ENCODE data around the gene HP1BP3. TPM values are rescaled to one million over a fixed set of nuclear protein-coding genes. Genes with fewer than 3 reads are reported as not detected.
"Not testable (repeated sequence)": the region's sequence is repeated elsewhere in the genome, so short reads cannot be mapped to it uniquely, and the experiment has no call there.

HP1BP3 gene
- total RNA-seq, 1 donor from 2014 or later = 102 TPM

- TF ChIP-seq CTCF (IDR thresholded peaks at IDR 0.05; ENCODE audit: insufficient read depth, low read length, severe bottlenecking) = no peak
- H3K27me3 ChIP-seq (ENCODE audit: control insufficient read depth, insufficient read depth, low read length) = no peaks in the 10 kb centered on the region
- H3K4me3 ChIP-seq (ENCODE audit: low read depth, low read length) = no peak overlapping the region
- DNase-seq (ENCODE audit: low read depth) (no peak), FAIRE-seq (no peak)
- H3K36me3 ChIP-seq (ENCODE audit: control insufficient read depth, insufficient read depth, low read length) = peaks cover 8% of the 10 kb centered on the region
Observed at GRCh38 chr1:20721117-20722061, 65.7 kb downstream of the HP1BP3 start.

GRCh38 chr1:20720631-20721091 lies 66.4 kb downstream of the HP1BP3 start:
- DNase-seq (ENCODE audit: low read depth) = no peak
- Histone ChIP-seq H3K27me3 (ENCODE audit: control insufficient read depth, insufficient read depth, low read length) (no peaks in the 10 kb centered on the region), H3K4me3 (ENCODE audit: low read depth, low read length) (no peak overlapping the region), H3K36me3 (ENCODE audit: control insufficient read depth, insufficient read depth, low read length) (peaks cover 8% of the 10 kb centered on the region)
- no peak for FAIRE-seq
- TF ChIP-seq CTCF (IDR thresholded peaks at IDR 0.05; ENCODE audit: insufficient read depth, low read length, severe bottlenecking) = no peak

GRCh38 chr1:20719871-20720620 lies 67.1 kb downstream of the HP1BP3 start:
- no peak for TF ChIP-seq CTCF (IDR thresholded peaks at IDR 0.05; ENCODE audit: insufficient read depth, low read length, severe bottlenecking)
- no peak for FAIRE-seq

GRCh38 chr1:20719261-20719660 lies 67.8 kb downstream of the HP1BP3 start:
- DNase-seq (ENCODE audit: low read depth) (no peak), FAIRE-seq (no peak)
- Histone ChIP-seq H3K36me3 (ENCODE audit: control insufficient read depth, insufficient read depth, low read length) (peaks cover 8% of the 10 kb centered on the region), H3K27me3 (ENCODE audit: control insufficient read depth, insufficient read depth, low read length) (no peaks in the 10 kb centered on the region), H3K4me3 (ENCODE audit: low read depth, low read length) (no peak overlapping the region)
- TF ChIP-seq CTCF (IDR thresholded peaks at IDR 0.05; ENCODE audit: insufficient read depth, low read length, severe bottlenecking) = no peak

More at GRCh38 chr1:20719871-20720620, 67.1 kb downstream of the HP1BP3 start:
- H3K4me3 ChIP-seq (ENCODE audit: low read depth, low read length) = no peak overlapping the region
- H3K27me3 ChIP-seq (ENCODE audit: control insufficient read depth, insufficient read depth, low read length) = no peaks in the 10 kb centered on the region
- H3K36me3 ChIP-seq (ENCODE audit: control insufficient read depth, insufficient read depth, low read length) = peaks cover 8% of the 10 kb centered on the region
- DNase-seq (ENCODE audit: low read depth) = no peak

GRCh38 chr1:20718343-20718882 lies 68.7 kb downstream of the HP1BP3 start:
- not testable (repeated sequence) for FAIRE-seq; DNase-seq (ENCODE audit: low read depth); H3K36me3 ChIP-seq (ENCODE audit: control insufficient read depth, insufficient read depth, low read length); H3K27me3 ChIP-seq (ENCODE audit: control insufficient read depth, insufficient read depth, low read length)
- peak overlapping the region; percentile 42 for H3K4me3 ChIP-seq (ENCODE audit: low read depth, low read length)
